H54 (cell line): ENCODE results near the gene SLC6A8.
A peak's percentile ranks its signal among the peaks of the same experiment; 100 is the strongest.

Experiments
- DNase-seq: peaks from one replicate; pipeline ENCODE4 v3.0.0; 2011; ENCODE audit warnings: low spot score, mixed read lengths; ENCODE audit not compliant: insufficient read length
- FAIRE-seq: peaks from 3 replicates; lab custom pipeline; 2011; peaks lifted over from hg19 to GRCh38; lab: Jason Lieb, UNC
- POLR2A ChIP-seq: IDR thresholded peaks from 2 replicates; pipeline ENCODE4 v1.6.1; 2011; ENCODE audit warnings: low read depth, mild to moderate bottlenecking, low read length

SLC6A8 gene

DNA sequence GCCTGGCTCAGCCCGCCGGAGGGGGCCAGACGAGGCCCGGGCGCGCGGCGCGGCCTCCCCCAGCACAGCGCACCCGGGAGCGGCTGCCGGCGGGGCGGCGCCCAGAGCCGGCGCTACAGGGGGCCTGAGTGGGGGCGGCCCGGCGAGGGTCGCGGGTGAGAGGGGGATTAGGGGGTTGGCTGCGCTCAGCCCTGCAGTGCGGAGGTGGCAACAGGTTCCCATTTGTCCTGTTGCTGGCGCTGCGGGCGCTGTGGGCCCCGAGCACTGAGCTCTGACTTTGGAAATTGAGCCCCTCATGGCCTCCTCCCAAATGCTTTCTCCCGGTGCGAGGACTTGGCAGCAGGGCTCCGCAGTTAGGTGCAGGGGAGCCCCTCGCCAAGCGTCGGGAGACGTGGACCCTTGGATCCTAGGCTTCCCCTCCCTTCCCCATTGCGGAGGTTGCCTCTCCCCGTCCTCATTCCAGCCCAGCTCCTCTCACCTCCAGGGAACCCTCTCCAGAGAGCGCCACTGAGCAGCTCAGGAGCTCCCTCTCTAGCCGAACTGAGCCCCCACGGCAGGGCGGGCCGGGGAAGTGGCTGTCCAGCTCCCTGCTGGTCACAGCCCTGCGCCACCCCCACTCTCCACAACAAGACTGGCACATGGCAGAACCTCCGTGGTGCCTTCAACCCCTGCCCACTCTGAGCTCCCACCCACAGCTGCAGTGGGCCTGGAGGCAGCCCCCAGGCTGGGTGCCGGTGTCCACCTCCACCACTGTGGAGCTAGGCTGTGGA, 43.2 kb upstream of the SLC6A8 start:
- FAIRE-seq (no peak), DNase-seq (no peak)
- no peak for TF ChIP-seq POLR2A

DNA sequence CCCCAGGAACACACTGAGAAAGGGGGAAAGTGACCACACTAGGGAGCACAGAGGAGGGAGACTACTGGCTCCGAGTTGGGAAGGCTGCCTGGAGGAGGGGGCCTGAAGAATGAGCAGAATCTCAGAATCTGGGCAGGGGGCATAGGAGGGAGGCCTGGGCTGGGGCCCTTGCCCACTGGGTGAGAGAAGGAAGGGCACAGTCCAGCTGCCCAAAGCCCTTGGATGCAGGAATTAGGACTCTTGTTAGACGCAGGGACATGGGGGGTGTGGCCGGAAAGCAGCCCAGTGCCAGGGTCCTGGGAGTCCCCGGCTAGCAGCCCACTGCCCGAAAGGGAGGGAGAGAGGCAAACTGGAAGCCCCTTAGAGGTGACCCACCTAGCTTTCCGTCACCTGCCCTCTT, 42.6 kb upstream of the SLC6A8 start:
- DNase-seq, result no peak
- no peak for TF ChIP-seq POLR2A
- FAIRE-seq, result no peak

DNA sequence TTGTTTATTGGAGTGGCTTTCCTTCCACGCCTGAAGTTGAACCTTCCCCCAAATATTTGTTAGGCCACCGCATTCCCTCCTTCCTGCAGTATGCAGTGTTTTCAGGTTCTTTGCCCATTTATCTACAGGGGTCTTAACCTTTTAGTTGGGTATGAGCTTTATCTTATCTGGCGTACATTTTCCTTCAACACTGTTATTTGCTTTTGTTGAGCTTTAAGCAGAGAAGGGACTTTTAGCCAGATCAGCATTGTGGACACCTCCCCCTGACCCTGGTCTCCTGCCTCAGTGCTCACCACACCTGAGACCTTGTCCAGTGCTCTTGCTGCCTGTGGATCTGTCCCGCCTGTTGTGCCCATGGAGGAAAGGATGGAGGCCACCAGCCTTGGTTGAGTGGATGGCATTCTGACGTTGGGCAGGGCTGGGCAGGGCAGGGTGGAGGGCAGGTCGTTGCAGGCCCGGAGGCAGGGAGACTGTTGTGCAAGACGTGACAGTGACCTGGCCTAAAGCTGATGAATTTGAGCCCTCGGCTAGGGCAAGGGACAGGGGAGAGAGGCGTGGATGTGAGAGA, 41.7 kb upstream of the SLC6A8 start:
- DNase-seq (no peak), FAIRE-seq (no peak)
- no peak for TF ChIP-seq POLR2A

DNA sequence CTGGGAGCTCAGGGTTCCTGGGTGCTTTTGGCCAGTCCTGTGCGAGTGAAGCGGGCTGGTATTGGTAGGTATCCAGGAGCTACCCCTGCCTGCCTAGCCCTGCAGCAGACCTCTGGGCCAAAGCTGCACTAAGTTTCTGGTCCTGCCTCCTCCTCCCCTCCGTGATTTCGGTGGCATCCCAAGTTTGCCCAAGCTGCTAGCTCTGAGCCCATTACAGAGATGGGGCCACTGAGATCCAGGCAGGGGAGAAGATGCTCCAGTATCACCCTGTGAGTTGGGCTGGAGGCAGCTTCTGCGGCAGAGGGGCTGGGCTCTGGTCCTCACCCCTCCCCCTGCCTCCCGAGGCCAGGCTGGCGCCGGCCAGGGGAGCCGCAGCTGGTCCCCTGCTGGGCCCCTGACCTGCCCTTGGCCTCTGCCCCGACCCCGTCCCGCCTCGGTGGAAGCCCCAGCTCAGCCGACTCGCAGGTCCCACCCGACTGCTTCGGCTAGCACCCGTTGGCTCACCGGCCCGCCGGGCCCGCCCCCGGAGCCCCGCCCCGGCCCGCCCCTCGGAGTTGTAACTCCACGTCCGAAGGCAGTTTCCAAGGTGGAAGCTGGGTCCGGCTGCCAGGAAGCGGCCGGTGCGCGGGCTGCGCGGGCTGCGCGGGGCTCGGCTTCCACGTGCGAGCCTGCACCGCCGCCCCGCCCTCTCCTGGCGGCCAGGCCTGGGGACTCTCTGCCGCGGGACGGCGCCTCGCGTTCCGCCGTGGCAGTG, 40.9 kb upstream of the SLC6A8 start, which contains the start of gene DUSP9:
Gene DUSP9, plus strand, starts transcription at position 584 of the 754 bp plus-strand sequence. CDS start 751 bp downstream, outside the sequence.
- DNase-seq (no peak), FAIRE-seq (no peak)
- no peak for TF ChIP-seq POLR2A

DNA sequence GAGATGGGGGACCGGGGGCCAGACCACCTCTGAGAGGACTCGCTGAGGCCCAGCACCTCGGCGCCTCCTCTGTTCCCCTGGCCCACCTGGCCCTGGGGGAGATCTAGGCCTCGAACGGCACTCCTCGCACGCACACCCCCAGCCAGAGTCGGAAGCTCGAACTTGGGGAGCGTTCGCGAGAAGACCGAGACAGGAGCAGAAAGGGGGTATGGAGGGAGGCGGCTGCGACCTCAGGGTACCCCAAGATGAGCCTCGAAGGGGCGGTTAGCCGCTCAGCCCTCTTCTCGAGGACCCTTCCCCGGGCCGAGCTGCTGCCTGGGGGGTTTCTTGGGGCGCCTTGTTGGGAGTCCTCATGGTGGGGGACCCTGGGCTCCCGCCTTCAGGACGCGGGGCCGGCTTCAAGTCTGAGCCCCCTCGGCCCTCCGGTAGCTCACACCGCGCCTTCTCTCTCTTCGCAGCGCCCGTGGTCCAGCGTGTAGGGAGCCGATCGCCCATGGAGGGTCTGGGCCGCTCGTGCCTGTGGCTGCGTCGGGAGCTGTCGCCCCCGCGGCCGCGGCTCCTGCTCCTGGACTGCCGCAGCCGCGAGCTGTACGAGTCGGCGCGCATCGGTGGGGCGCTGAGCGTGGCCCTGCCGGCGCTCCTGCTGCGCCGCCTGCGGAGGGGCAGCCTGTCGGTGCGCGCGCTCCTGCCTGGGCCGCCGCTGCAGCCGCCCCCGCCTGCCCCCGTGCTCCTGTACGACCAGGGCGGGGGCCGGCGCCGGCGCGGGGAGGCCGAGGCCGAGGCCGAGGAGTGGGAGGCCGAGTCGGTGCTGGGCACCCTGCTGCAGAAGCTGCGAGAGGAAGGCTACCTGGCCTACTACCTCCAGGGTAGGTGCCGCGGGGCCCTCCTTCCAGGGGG, 40.0 kb upstream of the SLC6A8 start:
- TF ChIP-seq POLR2A, result no peak
- FAIRE-seq, result no peak
- no peak for DNase-seq

DNA sequence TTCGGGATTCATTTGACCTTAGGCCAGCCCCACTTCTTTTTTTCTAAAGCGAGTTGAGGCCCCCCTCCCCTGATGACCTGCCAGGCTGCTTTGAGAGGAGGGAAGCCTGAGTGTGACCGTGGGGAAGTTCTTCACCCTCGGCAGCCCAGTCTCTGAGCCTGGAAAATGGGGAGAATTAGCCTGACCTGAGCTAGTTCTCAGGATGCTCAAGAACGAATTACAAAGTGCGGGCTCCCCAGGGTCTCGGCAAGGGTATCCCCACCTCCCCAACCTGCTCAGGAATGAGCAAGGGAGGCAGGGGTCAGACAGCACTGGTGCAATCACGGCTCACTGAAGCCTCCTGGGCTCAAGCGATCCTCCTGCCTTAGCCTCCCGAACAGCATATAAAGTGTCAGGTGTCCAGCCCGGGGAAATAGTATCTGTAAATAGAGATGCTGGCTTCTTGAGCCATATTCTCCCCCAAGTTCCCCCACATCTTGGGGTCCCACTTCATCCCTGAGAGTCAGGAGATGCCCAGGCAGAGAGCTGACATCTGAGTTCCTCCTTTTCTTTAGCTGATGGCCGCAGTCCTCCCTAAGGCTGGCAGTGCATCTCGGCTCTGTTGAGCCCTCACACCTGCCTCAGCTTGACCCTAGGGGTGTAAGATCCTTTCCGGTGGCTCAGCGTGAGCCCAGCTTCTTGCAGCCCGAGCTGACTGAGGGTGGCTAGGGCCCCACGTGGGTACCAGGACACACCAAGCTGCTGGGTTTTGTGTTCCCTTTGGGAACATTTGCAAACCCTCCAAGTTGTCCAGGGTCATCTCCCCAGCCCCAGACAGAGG, 39.2 kb upstream of the SLC6A8 start:
- no peak for FAIRE-seq
- TF ChIP-seq POLR2A, result no peak
- DNase-seq, result no peak

DNA sequence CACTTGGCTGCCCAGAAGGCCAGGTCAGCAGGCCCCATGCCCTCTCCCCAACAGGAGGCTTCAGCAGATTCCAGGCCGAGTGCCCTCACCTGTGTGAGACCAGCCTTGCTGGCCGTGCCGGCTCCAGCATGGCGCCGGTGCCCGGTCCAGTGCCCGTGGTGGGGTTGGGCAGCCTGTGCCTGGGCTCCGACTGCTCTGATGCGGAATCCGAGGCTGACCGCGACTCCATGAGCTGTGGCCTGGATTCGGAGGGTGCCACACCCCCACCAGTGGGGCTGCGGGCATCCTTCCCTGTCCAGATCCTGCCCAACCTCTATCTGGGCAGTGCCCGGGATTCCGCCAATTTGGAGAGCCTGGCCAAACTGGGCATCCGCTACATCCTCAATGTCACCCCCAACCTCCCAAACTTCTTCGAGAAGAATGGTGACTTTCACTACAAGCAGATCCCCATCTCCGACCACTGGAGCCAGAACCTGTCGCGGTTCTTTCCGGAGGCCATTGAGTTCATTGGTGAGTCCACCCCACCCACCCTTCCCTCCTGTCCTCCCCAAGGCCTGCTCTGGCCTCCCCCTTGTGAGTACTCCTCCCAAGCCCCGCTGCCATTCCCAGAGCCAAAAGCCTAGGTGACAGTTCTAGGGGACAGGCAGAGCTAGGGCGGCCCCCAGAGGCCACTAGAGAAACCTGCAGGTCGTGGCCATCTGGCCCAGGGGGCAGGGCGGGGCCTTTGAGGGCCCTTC, 38.4 kb upstream of the SLC6A8 start:
- no peak for FAIRE-seq
- DNase-seq, result peak; percentile 71
- no peak for TF ChIP-seq POLR2A

DNA sequence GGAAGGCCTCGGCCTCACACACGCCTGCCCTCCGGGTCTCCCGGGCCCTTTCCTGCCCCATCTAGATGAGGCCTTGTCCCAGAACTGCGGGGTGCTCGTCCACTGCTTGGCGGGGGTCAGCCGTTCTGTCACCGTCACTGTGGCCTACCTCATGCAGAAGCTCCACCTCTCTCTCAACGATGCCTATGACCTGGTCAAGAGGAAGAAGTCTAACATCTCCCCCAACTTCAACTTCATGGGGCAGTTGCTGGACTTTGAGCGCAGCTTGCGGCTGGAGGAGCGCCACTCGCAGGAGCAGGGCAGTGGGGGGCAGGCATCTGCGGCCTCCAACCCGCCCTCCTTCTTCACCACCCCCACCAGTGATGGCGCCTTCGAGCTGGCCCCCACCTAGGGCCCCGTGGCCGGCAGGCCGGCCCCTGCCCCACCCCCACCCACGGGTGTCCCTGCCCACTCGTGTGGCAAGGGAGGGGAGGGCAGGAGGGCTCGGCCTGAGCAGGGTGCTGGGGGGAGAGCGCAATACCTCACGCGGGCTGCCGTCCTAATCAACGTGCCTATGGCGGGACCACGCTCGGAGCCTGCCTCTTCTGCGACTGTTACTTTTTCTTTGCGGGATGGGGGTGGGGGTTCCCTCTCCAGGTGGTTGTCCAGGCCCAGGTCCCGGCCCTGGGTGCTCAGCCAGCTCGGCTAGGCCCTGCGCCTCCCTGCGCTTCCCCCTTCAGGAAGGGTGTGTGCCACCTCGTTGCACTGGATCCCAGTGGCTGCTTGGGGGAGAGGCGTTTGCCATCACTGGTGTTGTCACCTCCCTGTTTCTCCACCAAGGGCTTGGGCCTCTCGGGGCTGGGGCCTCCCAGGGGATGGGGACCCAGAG, 37.6 kb upstream of the SLC6A8 start:
- FAIRE-seq (no peak), DNase-seq (no peak)
- TF ChIP-seq POLR2A, result no peak

DNA sequence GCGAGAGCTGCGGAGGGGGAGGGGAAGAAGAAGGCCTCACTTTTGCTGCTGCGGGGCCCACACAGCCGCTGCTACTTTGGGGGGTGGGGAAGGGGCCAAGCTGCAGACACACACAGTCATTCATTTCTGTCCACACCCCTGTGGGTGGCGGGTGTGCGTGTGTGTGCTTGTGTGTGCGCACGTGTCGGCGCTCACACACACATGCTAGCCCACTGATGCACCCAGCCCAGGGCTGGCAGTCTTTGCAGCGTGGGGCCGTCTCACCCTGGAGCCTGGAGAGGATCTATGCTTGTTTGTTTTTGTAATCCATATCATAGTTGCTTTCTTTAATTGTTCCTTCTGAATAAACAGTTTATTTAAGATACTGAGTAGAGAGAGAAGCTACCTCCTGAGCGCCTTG, 36.8 kb upstream of the SLC6A8 start:
- no peak for FAIRE-seq
- TF ChIP-seq POLR2A, result no peak
- DNase-seq, result no peak

DNA sequence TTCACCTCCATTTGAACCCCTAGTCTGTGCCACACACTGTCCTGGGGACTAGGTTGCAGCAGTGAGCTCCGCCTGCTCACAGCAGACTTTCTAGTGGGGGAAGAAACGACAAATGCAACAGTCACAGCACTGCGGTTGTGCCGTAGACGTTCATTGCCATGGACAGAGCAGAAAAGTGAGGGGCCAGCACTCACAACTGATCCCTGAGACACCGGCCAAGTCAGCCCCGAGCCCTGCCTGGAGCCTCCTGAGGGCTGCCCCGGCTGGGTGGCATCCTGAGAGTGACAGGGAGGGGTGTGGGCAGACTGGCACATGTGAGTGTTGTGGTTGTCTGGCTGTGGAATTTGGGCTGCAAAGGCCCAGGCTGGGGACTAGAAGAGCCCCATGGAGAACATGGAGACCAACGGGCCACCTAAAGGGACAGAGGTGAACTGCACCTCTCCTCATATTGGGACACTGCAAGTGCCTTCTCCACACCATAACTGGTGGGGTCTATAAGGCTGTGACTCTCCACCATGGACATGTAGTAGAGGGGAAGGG, 36.1 kb upstream of the SLC6A8 start:
- FAIRE-seq (peak; percentile 15), DNase-seq (no peak)
- TF ChIP-seq POLR2A, result no peak

DNA sequence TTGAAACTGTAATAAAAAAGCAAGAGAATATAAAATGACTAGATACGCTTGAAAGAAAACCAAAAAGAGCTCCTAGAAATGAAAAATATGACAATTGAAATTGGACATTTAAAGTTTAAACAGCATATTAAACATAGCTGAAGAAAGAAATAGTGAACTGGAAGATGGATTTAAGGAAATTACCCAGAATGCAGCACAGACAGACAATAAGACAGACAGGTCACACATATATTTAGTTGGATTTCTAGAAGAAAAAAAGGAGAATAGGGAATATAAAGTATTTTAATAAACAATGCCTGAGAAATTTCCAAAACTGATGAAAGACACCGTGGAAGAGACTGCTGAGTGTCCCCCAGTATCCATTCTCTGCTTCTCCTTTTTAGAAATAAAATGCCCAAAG, 34.2 kb upstream of the SLC6A8 start:
- no peak for FAIRE-seq
- DNase-seq, result no peak

More for the DNA sequence above, 34.2 kb upstream of the SLC6A8 start:
- TF ChIP-seq POLR2A, result no peak
